HG03139 (cell line): ENCODE results near the gene IMPDH2.

ENCODE experiments used
- ATAC-seq: cut with Tn5 transposase; IDR thresholded peaks from one replicate; pipeline ENCODE4 v1.9.1; 2021; ENCODE audit not compliant: unreplicated experiment

IMPDH2 gene

DNA sequence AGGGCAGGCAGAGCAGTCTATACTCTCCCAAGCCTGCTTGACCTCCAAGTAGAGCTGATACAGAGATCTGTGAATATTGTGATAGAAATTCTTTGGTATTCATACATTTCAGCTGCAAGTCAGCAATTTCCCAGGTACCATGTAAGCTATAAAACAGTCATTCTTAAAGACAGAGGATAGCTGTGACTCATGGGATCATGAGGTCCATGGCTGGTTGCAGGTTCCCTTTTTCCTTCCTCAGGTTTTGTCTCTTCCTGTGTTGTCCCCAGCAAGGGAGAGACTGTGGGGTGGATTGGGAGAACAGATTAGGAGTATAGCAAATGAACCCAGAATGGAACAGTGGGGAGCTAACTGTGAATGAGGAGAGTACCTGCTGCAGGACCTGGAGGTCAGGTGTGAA, 44.5 kb downstream of the IMPDH2 start:
- ATAC-seq = no peak

DNA sequence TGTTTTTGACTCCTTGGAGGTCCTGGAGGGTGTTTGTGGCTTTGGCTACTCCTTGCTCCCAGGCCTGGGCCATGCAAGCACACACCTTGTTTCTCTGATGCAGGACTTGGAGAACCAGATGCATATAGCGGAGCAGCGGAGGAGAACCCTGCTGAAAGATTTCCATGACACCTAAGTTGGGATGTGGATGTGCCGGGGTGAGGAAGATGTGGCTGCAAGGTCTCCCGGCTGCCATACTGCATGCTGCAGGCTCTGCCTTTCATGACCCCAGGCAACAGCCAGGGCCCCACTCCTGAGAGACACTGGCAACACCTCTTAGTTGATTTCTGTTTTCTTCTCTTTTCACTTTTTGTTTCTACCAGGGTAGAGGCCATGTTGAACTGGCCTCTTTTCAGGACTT, 46.1 kb downstream of the IMPDH2 start:
- ATAC-seq = no peak

DNA sequence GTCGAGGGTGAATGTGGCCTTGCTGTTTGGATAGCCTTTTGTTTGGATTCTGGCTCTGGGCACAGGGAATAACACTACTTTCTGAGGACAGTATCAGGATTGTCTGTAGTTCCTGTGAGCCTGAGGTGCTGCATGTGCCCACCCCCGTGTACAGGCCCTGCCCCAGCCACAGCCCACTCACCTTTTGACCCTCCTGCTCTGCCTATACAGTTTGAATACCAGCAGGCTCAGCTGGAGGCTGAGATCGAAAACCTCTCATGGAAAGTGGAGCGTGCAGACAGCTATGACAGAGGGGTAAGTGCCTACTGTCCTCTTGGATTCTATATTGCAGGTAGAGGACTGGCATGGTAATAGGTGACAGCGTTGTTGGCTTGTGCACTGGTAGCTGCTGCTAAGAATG, 46.5 kb downstream of the IMPDH2 start:
- ATAC-seq = no peak

DNA sequence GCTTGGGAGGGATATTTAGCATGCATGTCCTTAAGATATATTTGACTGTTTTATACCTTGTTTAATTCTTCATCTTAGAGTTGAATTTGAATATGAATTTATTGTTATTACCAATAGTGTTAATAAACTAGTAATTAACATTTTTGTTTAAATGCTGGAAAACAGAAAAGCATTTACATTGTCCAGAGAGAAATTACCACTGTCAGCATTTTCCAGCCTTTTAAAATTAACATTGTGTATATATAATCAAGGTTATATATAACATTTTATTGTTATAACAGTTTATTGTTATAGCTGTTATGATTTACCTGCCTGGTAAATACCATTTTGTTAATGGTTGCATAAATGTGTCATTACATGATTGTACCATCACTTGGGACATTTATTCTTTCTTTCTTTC, 47.2 kb downstream of the IMPDH2 start:
- no peak for ATAC-seq

DNA sequence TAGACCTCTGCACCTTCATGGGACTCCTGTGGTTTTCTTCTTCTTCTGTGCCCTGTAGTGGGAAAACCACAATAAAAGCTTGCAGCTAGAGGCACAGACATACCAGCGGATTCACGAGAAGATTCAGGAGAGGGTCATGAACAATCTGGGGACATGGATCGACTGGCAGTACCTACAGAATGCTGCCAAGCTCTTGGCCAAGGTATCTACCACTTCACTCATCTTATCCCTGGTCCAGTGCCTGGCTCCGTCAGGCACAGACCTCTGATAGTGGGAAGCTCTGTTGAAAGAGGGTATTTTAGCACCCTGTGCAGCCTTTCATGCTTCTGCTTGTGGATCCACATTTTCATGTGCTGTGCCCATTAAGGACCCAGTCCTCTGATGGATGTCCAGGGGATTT, 48.9 kb downstream of the IMPDH2 start:
- ATAC-seq = no peak

DNA sequence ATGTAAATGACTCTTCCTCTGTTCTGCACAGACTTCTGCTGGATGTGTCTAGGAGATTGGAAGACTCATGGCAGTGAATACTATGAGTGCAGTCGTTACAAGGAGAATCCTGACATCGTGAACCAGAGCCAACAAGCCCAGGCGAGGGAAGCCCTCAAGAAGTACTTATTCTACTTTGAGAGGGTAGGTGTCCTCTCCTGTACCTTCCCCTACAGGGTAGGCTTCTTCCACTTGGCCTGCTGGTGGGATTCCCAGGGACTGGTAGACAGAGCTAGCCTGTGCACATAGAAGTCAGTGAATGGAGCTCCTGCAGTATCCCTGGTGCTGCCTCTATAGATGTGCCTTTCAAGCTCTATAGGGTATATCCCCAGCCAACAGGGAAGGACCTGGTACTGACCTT, 49.7 kb downstream of the IMPDH2 start:
- no peak for ATAC-seq
